CD4-positive, alpha-beta T cell treated with Interleukin-4 for 4 hours (primary cell): ENCODE results near the gene WNT16.
"Not testable (repeated sequence)": the region's sequence is repeated elsewhere in the genome, so short reads cannot be mapped to it uniquely, and the experiment has no call there.

Source experiments
- DNase-seq: peaks from one replicate; pipeline ENCODE4 v3.0.0-alpha.2; 2020

Gene WNT16, protein sequence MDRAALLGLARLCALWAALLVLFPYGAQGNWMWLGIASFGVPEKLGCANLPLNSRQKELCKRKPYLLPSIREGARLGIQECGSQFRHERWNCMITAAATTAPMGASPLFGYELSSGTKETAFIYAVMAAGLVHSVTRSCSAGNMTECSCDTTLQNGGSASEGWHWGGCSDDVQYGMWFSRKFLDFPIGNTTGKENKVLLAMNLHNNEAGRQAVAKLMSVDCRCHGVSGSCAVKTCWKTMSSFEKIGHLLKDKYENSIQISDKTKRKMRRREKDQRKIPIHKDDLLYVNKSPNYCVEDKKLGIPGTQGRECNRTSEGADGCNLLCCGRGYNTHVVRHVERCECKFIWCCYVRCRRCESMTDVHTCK

DNA sequence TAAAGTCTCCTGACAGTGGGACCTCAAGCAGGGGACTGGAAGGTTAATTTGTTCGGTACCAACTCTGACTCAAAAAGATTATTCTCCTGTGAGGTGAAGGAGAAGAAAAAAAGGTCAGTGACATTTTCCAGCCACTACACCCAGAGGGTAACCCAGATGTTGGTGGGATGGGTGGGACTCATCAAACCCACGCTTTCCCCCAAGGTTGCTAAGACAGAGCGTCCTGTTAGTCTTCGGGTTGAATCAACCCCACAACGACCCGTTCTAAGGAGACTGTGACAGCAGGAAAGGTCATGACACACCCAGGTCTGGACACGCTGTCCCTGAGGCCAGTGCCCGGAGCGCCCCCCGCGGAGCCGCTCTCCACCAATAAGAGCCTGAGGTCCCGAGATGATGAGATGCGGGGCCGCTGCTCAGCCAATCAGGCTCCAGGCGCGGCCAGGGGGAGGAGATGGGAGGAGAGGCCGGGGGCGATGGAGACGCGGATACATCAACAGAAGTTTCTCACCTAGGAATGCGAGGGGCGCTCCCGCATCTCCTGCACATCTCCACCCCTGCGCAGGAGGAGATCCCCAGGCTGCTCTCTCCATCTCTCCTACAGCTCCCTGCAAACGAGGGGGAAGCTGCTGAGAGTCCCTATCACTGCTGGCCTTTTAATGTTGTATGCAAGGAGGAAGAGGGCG is at the start of gene WNT16:
Gene WNT16, plus strand, starts transcription at position 493 of the 683 bp plus-strand sequence. CDS start 293 bp downstream, outside the sequence.
- no peak for DNase-seq

DNA sequence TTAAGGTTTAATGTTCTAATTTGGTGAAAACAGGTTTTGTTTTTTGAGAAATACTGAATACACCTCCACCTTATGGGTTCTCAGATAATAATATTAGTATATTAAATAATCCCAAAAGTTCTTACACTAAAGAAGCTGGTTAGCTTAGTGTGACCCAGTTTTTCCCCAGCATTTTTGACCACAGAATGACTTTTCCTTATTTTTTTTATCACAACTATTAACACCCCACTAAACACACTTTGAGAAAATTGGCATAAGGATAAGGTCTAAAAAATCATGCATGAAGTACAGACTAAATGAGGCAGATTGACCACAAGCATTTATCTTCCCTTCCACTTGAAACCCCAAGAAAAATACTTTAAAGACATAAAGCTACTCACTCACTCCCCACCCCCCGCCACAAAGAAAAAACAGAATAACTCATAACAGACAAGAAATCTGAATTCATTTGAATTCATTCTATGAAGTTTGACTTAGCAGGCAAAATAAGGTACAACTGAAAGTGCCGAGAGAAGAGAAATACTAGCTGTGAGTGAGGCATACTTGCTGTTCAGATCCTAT is 49.7 kb upstream of the WNT16 start:
- no peak for DNase-seq

DNA sequence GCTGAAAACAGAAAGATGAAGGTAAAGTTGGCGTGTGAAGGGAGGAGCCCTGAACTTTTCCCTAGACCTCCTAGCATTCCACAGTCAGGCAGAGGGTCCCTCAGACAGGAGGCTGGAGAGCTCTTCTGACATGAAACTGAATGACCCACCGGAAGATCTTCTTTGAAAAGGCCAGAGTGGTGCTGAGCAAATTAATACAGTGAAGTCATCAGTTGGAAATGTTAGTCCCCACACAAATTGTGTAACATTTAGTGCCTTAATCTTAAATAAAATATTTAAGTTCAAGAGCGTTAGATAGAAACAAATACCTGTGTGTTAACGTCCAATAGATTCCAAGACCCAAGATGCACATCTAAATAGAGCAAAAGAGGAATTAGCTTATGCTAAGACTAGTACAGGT is 49.0 kb upstream of the WNT16 start:
- no peak for DNase-seq

DNA sequence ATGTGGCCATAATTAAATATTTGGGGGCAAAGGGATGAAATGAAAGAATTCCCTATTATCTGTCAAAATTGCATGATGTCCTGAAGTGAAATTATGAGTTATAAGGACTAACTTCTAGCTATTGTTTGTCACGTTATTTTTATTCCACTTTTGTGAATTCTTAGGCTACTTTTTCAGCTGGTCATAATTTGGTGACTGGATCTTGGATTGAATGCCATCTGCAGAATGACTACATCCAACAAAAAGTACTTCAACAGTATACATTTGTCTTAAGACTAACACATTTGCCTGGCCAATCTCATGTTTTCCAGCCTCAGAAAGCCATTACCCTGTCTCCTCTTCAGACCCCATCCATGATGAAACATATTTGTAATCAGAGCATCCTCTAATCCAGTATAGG is 48.1 kb upstream of the WNT16 start:
- DNase-seq, result no peak

DNA sequence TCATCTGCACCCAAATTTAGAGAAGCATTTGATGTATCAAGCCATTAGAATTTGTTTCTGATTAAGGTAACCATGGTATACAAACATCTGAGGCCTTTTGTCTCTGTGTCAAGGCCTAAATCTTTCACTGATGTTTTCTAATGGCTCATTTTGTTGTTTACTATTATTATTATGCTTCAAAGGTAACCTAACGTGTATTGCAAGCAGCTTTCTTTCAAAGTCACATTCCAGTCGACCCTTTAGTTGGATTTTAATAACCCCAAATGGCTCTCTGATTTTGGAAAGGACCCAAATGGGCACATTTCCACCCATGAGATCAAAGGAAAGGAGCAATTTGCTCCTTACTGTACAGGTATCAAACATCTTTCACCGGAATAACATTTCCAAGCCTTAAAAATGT is 46.7 kb upstream of the WNT16 start:
- DNase-seq, result no peak

DNA sequence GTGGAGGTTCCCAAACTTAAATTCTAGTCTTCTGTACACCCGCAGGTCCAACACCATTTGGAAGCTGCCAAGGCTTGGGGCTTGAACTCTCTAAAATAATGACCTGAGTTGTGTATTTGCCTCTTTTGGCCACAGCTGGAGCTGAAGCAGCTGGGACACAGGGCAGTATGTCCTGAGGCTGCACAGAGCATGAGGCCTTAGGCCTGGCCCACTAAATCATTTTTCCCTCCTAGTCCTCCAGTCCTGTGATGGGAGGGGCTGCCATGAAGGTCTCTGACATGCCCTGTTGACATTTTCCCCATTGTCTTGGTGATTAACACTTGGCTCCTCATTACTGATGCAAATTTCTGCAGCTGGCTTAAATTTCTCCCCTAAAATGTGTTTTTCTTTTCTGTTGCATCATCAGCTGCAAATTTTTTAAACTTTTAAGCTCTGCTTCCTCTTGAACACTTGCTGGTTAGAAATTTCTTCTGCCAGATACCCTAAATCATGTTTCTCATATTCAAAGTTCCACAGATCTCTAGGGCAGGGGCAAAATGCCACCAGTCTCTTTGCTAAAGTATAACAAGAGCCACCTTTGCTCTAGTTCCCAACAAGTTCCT is 43.6 kb upstream of the WNT16 start:
- no peak for DNase-seq

DNA sequence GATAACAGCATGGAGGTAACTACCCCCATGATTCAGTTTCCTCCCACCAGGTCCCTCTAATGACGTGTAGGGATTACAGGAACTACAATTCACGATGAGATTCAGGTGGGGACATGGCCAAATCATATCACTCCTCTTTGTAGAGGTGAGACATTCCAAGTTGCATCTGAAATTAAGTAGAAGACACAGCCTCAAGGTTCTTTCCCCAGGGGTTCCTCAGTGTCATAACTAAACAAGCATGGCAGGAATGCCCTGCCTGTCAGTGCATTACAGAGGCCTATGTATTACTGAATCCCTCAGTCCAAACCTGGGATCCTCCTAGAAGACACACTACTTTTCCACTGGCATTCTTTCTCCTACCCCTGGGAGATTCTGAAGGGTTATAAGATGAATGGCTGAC is 42.6 kb upstream of the WNT16 start:
- DNase-seq, result no peak

DNA sequence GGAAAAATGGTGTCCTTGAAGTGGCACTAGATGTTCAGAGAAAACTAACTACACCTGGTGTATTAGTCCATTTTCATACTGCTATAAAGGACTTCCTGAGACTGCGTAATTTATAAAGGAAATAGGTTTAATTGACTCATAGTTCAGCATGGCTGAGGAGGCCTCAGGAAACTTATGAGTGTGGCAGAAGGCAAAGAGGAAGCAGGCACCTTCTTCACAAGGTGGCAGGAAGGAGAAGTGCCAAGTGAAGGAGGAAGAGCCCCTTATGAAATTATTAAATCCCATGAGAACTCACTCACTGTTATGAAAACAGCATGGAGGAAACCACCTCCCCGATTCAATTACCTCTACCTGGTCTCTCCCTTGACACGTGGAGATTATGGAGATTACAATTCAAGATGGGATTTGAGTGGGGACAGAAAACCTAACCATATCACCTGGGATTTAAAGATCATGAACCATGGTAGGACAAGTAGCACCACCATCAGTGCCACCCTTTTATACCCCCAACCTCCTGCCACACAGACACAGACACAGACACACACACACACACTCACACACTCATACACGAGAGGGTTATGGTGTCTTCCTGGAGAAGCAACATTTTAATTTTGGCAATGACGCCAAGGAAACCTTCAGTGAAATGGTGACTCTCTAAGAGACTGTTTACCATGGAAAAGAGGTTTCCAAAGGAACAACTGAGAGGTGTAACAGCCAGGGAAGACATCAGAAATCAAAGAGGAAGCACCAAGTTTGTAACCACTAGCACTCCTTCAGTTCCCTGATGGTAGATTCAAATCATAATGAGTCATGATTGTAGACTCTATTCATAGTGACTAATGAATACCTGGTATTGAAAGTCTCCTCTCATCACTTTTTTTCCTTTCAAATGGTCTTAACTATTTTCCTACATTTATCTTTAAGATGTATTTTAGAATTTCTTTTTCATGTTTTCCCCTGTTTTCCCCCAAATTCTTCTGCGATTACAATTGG is 41.8 kb upstream of the WNT16 start:
- no peak for DNase-seq

DNA sequence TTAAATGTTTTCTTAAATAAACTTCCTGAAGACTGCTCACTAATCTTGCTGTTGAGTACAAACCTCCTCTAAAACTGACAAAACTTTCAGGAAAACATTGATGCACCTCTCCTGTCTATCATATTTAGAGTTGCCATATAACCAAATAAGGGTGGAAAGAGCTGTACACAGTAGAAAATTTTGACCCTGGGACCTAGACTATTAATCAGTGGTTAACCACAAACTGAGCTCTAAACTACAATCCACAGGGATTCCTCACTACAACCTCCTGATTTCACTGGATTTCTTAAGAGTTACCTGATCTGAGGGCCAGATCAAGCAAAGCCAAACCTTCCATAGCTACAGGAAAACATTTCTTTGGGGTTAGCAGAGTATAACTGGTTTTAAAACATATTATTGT is 39.9 kb upstream of the WNT16 start:
- DNase-seq, result no peak

DNA sequence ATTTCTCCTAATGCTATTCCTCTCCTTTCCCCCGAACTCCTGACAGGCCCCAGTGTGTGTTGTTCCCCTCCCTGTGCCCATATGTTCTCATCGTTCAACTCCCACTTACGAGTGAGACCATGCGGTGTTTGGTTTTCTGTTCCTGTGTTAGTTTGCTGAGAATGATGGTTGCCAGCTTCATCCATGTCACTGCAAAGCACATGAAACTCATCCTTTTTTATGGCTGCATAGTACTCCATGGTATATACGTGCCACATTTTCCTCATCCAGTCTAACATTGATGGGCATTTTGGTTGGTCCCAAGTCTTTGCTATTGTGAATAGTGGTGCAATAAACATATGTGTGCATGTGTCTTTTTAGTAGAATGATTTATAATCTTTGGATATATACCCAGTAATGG is 38.9 kb upstream of the WNT16 start:
- DNase-seq, result not testable (repeated sequence)

DNA sequence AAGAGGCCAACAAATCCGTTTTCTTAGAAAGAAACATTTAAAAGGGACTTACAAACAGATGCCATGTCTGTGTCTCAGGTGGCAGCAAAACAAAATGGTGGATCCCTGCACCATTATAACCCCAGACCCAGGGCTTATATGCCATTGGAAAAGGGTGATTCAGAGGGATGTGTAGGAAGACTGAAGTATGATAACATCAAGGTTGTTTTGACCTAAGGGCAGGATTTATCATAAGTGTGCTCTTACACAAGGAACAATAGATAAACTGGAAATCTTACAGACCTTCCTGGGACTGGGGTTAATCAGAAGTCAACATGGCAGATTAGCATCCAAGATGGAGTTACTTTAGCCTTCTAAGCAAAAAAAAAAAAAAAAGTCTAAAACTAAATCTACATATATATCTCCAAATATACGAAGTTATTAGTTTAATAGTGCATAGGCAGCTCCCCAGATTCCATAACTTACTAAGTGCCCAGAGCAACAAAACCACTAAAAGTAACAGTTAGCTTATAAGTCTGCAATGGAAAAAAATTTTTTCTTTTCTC is 34.3 kb upstream of the WNT16 start:
- no peak for DNase-seq

DNA sequence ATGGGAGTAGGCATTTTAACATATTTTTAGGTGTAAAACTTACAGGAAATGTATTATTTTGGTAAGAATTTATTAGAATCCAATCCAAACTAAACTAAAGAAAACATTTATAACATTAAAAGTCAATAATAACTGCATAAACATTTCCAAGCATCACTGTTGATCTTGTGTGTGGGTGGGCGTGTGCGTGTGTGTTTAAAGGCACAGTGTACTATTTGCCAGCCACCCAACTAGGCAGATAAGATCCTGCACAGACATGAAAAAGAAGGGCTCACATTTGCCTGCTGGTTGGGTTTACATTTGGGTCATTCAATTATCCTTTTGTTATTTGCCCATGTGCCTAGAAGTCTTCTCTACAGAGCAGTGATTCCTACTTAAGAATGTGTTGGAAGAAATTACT is 31.0 kb upstream of the WNT16 start:
- no peak for DNase-seq

DNA sequence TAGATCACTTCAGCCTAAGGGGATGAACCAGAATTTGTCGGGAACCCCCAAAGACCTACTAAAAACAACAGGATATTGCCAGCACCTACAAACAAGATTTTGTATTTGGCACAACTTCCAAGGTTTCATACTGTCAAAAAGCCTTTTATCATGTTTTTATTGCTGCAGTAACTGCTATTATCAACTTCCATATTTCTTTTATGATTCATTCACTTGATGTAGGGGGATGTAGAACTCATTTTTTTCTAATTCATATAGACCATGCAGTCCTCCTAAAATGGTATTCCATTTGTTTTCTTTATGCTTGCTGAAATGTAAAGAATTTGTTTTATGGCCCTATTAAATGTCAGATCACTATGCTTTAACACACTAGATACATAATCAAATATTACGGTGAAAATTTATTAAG is 30.0 kb upstream of the WNT16 start:
- no peak for DNase-seq

DNA sequence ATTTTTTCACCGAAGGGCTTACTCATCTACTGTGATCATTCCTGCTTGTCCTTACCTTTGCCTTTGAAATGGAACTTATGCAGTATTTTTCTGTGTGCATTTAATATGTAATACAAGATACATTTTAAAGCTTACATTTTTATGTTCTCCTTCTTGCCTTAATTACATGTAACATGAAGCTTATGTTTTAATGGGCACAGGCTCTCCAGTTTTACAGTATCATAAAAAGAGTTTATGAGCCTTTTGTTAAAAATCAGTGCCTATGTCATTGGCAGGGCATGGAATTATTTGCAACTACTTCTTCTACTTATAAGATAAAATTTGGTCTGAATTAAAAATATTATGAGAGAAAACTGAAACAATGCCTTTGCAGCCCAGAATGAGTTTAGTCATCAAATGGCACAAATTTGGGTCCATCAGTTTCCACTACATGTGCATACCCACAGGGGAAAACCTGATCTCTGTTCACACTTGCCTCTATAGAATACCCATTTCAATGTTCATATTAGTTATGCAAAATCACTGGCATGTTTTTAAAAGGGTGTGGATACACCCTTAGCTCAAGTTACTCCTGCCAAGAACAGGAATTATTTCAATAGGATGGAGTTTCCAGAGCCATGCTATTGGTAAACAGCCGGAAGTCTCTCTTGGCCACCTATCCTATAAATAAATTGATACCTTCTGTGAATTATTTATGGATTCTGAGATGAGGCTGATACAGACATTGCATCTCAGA is 27.9 kb upstream of the WNT16 start:
- DNase-seq, result no peak

DNA sequence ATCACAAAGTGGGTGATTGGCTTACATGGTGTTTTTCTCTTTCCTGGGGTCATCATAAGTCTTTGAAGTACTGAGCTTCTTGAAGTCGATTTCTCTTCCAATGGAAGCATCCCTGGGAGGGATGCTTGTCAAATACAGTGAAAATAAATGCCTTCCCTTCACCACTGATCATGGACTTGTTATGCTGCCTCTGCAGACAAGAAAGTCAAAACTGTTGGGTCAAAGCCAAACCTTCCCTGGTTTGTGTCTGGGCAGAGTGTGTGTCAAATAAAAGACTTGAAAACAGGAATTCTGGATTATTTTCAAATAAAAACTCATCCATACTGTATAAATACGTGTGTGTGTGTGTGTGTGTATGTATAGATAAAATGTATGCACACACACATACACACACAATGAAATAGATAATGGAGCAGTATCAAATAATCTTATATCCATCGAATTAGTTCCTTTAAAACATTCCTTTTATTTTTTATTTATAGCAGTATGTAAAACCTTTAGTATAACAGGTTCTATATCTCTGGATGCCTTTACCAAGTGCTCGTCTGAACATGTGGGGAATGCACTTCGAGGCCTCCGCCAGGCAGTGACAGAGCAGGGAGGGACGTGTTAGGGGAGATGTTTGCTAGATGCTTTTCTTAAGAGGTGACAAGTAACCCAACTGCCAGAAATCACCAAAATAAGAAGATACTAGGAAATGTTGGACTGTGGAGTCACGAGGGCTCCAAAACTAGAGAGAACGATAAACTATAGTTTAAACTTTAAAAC is 27.2 kb upstream of the WNT16 start:
- DNase-seq, result no peak

DNA sequence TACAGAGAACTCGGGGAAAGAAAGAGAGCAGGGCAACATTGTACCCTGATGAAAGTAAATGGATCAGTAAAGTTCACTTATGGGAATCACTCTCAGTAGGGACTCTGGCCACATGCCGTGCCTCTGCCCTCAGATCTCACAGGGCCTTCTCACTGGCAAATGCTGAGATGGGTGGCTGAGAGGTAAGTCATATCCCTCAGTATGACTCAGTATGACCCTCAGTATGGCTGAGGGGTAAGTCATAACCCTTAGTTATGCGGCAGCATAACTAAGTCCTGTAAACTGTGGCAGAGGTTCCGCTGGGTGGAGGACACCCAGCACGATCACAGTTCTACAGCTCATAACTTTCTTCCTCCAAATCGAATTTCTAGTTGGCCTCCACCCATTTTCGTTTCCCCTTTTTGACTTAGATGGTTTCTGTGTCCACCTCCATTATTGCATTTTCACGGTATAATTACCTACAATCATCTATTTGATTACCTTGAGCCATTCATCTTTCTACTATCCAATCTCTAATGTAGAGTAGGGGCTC is 26.5 kb upstream of the WNT16 start:
- no peak for DNase-seq

DNA sequence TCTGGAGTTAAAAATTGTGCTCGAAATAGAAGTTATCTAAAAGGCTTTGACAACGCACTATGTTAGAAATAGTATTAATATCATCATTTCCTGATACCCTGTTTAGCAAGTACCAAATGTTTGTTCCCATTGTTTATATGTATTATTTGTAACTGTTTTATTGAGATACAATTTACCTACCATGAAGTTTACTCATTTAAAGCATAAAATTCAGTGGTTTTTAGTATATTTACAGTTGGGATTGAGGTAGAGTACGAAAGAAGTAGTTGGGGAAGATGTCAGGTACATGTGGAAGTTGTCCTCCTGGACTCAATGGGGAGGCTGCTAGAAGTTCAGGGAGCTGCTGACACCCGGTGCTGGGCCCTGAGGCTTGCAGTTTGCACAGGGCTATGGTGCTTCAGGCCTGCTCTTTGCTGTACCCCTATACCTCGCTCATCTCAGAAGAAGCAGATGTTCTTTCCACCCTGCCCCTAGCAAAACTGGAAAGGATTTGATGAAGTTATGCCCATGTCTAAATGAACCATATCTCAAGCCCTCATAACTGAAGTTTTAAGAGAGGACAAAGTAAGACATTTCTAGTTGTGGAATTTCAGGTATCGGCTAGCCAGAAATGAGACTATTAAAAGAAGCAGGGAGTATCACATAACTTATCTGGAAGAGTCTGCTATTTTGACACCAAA is 25.2 kb upstream of the WNT16 start:
- DNase-seq, result no peak

DNA sequence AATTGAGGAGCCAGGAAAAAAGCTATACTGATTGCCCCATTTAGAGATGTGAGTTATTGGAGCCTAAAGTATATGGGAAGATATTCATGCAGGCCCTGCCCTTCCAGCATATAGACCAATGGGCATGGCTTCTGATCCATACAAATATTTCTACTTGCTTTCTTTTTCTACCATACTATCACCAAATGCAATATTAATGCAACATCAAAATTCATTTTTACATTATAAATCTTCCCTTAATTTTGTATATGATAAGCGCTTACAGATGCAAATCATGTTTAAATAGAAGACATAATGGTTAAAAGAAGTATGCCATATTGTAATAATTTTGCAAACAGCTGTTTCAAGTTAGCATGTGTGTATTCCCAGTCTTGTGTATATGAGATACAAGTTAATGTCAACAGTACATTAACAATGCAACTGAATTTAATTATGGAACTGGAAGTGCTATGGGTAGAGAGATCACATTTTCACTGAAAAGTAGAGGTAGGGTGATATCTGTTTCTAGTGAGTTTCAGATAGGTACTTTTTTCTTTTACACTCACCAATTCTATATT is 24.6 kb upstream of the WNT16 start:
- DNase-seq, result no peak

DNA sequence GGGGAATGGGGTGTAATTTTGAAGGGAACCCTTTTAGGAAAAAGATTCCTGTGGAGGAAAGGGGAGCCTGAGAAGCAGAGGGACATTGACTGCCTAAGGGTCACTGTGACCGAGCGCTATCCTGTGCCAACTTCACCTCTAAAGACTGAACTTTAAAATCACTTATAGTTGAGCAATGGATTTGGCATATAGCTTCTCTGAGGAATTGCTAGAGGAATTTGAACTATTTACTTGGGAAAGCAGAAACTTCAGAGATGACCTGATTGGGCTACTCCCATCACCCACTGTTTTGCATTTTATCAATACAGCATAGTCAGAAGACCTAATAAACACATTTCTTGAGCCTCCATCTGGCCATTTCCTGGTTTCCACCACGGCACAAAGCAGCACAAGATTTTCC is 23.7 kb upstream of the WNT16 start:
- no peak for DNase-seq

DNA sequence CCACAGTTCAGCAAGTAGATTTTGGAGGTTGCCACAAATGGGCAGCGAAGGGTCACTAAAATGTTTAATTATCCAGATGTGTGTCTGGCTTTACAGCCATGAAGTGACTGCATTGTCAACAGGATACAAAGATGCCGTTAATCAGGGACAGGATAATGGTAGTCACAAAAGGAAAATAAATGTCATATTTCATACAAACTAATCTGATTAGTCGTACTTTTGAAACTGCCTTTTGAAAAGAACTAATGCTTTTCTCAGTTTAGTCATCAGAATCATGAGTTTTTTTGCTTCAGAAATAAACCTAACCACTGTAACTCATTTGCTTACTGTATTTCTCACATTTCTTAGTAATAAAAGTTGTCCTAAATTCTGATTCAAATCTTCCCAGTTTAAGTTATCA is 22.2 kb upstream of the WNT16 start:
- no peak for DNase-seq
